Subcutaneous abdominal adipose tissue (tissue), 5 donors: Measurements from ENCODE around the gene UBE2R2.
A peak's percentile ranks its signal among the peaks of the same experiment; 100 is the strongest.
"Not testable (repeated sequence)": the region's sequence is repeated elsewhere in the genome, so short reads cannot be mapped to it uniquely, and the experiment has no call there.

Experiments
- H3K27ac ChIP-seq: one replicate; pipeline ENCODE4 v1.7.0; 2013; ENCODE audit warnings: low read depth, mild to moderate bottlenecking, inconsistent platforms, low read length, moderate library complexity
- H3K27me3 ChIP-seq, 5 donors: one replicate each; pipeline ENCODE4 v1.7.0; 2013; ENCODE audit warnings: low read length in 5 of 5, inconsistent platforms in 1 of 5; ENCODE audit not compliant: control insufficient read depth in 5 of 5, insufficient read depth in 4 of 5
- H3K36me3 ChIP-seq, 5 donors: one replicate each; pipeline ENCODE4 v1.7.0; 2013; ENCODE audit warnings: low read length in 5 of 5; ENCODE audit not compliant: control insufficient read depth in 5 of 5, insufficient read depth in 5 of 5
- H3K4me1 ChIP-seq, 5 donors: one replicate each; pipeline ENCODE4 v1.7.0; 2013; ENCODE audit warnings: low read length in 5 of 5, mild to moderate bottlenecking in 3 of 5, moderate library complexity in 1 of 5; ENCODE audit not compliant: control insufficient read depth in 5 of 5, insufficient read depth in 5 of 5
- H3K4me3 ChIP-seq, 5 donors: one replicate each; pipeline ENCODE4 v1.7.0; 2013; ENCODE audit warnings: low read length in 5 of 5, low read depth in 1 of 5
- H3K9ac ChIP-seq, 5 donors: one replicate each; pipeline ENCODE4 v1.7.0; 2013; ENCODE audit warnings: low read length in 5 of 5, mild to moderate bottlenecking in 4 of 5, moderate library complexity in 3 of 5
- H3K9me3 ChIP-seq, 5 donors: one replicate each; pipeline ENCODE4 v1.7.0; 2013; ENCODE audit warnings: low read length in 5 of 5; ENCODE audit not compliant: control insufficient read depth in 5 of 5
- donor health status: healthy.
- donor health status: healthy.
- donor health status: healthy.
- donor health status: healthy.
- donor health status: healthy.

Gene UBE2R2, protein sequence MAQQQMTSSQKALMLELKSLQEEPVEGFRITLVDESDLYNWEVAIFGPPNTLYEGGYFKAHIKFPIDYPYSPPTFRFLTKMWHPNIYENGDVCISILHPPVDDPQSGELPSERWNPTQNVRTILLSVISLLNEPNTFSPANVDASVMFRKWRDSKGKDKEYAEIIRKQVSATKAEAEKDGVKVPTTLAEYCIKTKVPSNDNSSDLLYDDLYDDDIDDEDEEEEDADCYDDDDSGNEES

GRCh38 chr9:33816327-33817252 is at the start of gene UBE2R2:
Gene UBE2R2, plus strand, starts transcription at chr9:33817160. Its CDS starts 598 bp downstream, at chr9:33817758.
- H3K9me3 ChIP-seq = no peaks in the 10 kb centered on the region
- peaks cover 4 to 52% (median 46%) of the 10 kb centered on the region in 5 donors for H3K4me1 ChIP-seq

GRCh38 chr9:33770156-33770880 is 46.6 kb upstream of the UBE2R2 start:
- not testable (repeated sequence) for H3K9me3 ChIP-seq, H3K9ac ChIP-seq, H3K27me3 ChIP-seq, H3K4me3 ChIP-seq, H3K27ac ChIP-seq, H3K36me3 ChIP-seq, H3K4me1 ChIP-seq

More at GRCh38 chr9:33816327-33817252, at the start of gene UBE2R2:
- peak within 1 kb of the TSS; percentile 82 to 93 (median 87) for H3K4me3 ChIP-seq
- H3K27ac ChIP-seq = peak within 1 kb of the TSS; percentile 99
- H3K9ac ChIP-seq = peak within 1 kb of the TSS; percentile 65 to 97 (median 95)
- no peaks in the 10 kb centered on the region for H3K36me3 ChIP-seq
- H3K27me3 ChIP-seq = no peaks in the 10 kb centered on the region

- not testable (repeated sequence) for H3K27ac ChIP-seq, H3K9ac ChIP-seq, H3K4me3 ChIP-seq, H3K27me3 ChIP-seq, H3K36me3 ChIP-seq, H3K9me3 ChIP-seq, H3K4me1 ChIP-seq
These were observed 43.8 kb upstream of the UBE2R2 start for GRCh38 chr9:33773135-33773534.

GRCh38 chr9:33774074-33774659 is 42.8 kb upstream of the UBE2R2 start:
- H3K27ac ChIP-seq, H3K4me3 ChIP-seq: not testable (repeated sequence)

GRCh38 chr9:33776578-33776977 is 40.4 kb upstream of the UBE2R2 start:
- H3K4me1 ChIP-seq = no peaks in the 10 kb centered on the region
- no peaks in the 10 kb centered on the region for H3K36me3 ChIP-seq
- H3K27ac ChIP-seq = no peak overlapping the region
- no peaks in the 10 kb centered on the region for H3K27me3 ChIP-seq
- no peak overlapping the region for H3K9ac ChIP-seq
- H3K4me3 ChIP-seq = no peak overlapping the region
- H3K9me3 ChIP-seq = no peaks in the 10 kb centered on the region

More at GRCh38 chr9:33774074-33774659, 42.8 kb upstream of the UBE2R2 start:
- not testable (repeated sequence) for H3K9me3 ChIP-seq, H3K27me3 ChIP-seq, H3K36me3 ChIP-seq, H3K9ac ChIP-seq, H3K4me1 ChIP-seq

- H3K36me3 ChIP-seq = no peaks in the 10 kb centered on the region
- no peak overlapping the region for H3K4me3 ChIP-seq
- H3K9me3 ChIP-seq = no peaks in the 10 kb centered on the region
- H3K27ac ChIP-seq = no peak overlapping the region
- no peak overlapping the region for H3K9ac ChIP-seq
- no peaks in the 10 kb centered on the region for H3K4me1 ChIP-seq
- H3K27me3 ChIP-seq = no peaks in the 10 kb centered on the region
These were observed 38.1 kb upstream of the UBE2R2 start for GRCh38 chr9:33778700-33779351.

GRCh38 chr9:33780276-33780675 is 36.7 kb upstream of the UBE2R2 start:
- H3K9ac ChIP-seq = no peak overlapping the region
- no peaks in the 10 kb centered on the region for H3K9me3 ChIP-seq
- no peak overlapping the region for H3K27ac ChIP-seq
- no peak overlapping the region for H3K4me3 ChIP-seq
- H3K36me3 ChIP-seq = no peaks in the 10 kb centered on the region
- H3K4me1 ChIP-seq = no peaks in the 10 kb centered on the region
- no peaks in the 10 kb centered on the region for H3K27me3 ChIP-seq

DNA sequence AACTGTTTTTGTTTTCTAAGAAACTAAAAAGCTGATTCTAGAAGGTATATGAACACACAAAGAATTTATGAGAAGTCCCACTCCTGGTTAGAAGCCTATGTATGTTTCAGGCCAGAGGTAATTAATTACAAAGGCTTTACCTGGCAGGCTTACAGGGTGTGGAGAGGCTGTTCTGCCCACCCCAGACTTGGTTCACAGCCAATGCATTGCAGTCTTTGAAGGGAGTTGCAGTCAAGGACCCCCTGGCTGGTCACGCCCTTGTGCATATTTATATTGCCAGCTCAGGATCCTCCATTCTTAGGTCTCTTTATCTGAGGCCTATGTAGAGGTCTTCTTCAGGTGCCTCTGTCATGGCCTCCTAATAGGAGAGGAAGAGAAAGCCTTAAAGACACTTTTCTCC is 35.2 kb upstream of the UBE2R2 start:
- no peaks in the 10 kb centered on the region for H3K36me3 ChIP-seq
- no peaks in the 10 kb centered on the region for H3K27me3 ChIP-seq
- no peaks in the 10 kb centered on the region for H3K4me1 ChIP-seq
- H3K4me3 ChIP-seq = no peak overlapping the region
- no peaks in the 10 kb centered on the region for H3K9me3 ChIP-seq
- no peak overlapping the region for H3K27ac ChIP-seq
- H3K9ac ChIP-seq = no peak overlapping the region

GRCh38 chr9:33782395-33783152 is 34.4 kb upstream of the UBE2R2 start:
- H3K27ac ChIP-seq = no peak overlapping the region
- H3K4me3 ChIP-seq = no peak overlapping the region
- no peaks in the 10 kb centered on the region for H3K9me3 ChIP-seq
- no peak overlapping the region for H3K9ac ChIP-seq
- no peaks in the 10 kb centered on the region for H3K4me1 ChIP-seq
- H3K27me3 ChIP-seq = no peaks in the 10 kb centered on the region
- no peaks in the 10 kb centered on the region for H3K36me3 ChIP-seq
